Hepatocyte (in vitro differentiated cells): ENCODE measurements around the gene RBM18. TPM values are rescaled to one million over a fixed set of nuclear protein-coding genes. Genes with fewer than 3 reads are reported as not detected.

Source experiments
- DNase-seq: peaks from one replicate; pipeline ENCODE4 v3.0.0-alpha.2; 2016; ENCODE audit warnings: low spot score
- H2AFZ ChIP-seq: fragments of 200-600 bp; sonication (generic); 2 replicates; pipeline ENCODE4 v1.6.0; 2016; ENCODE audit warnings: antibody characterized with exemption, mild to moderate bottlenecking
- H3K27ac ChIP-seq: fragments of 200-600 bp; sonication (generic); 2 replicates; pipeline ENCODE4 v1.5.1; 2016; ENCODE audit warnings: mild to moderate bottlenecking
- H3K27me3 ChIP-seq: fragments of 200-600 bp; sonication (generic); 2 replicates; pipeline ENCODE4 v1.6.1; 2016
- H3K36me3 ChIP-seq: fragments of 200-600 bp; sonication (generic); replicated peaks from 2 replicates; pipeline ENCODE4 v1.5.1; 2016; ENCODE audit warnings: low read depth; ENCODE audit not compliant: insufficient read depth
- H3K4me1 ChIP-seq: fragments of 200-600 bp; sonication (generic); 2 replicates; pipeline ENCODE4 v1.5.1; 2016; ENCODE audit warnings: mild to moderate bottlenecking, moderate library complexity; ENCODE audit not compliant: insufficient read depth
- H3K4me2 ChIP-seq: fragments of 200-600 bp; sonication (generic); 2 replicates; pipeline ENCODE4 v1.6.0; 2016
- H3K4me3 ChIP-seq: fragments of 200-600 bp; sonication (generic); 2 replicates; pipeline ENCODE4 v1.5.1; 2016; ENCODE audit warnings: mild to moderate bottlenecking
- H3K79me2 ChIP-seq: fragments of 200-600 bp; sonication (generic); 2 replicates; pipeline ENCODE4 v1.6.0; 2017; ENCODE audit warnings: mild to moderate bottlenecking
- H3K9me2 ChIP-seq: fragments of 200-600 bp; sonication (generic); replicated peaks from 2 replicates; pipeline ENCODE4 v1.6.0; 2017; ENCODE audit warnings: mild to moderate bottlenecking; ENCODE audit not compliant: insufficient read depth
- H3K9me3 ChIP-seq: fragments of 200-600 bp; sonication (generic); 2 replicates; pipeline ENCODE4 v1.5.1; 2016; ENCODE audit warnings: low read depth, mild to moderate bottlenecking
- H4K20me1 ChIP-seq: fragments of 200-600 bp; sonication (generic); 2 replicates; pipeline ENCODE4 v1.6.0; 2016; ENCODE audit warnings: mild to moderate bottlenecking; ENCODE audit not compliant: insufficient read depth, poor library complexity, severe bottlenecking
- CTCF ChIP-seq: fragments of 200-600 bp; sonication (generic); IDR thresholded peaks from 2 replicates; pipeline ENCODE4 v1.5.1; 2016; ENCODE audit warnings: antibody characterized with exemption, mild to moderate bottlenecking; ENCODE audit not compliant: poor library complexity
- EZH2 ChIP-seq: fragments of 200-600 bp; sonication (generic); IDR thresholded peaks from 2 replicates; pipeline ENCODE4 v1.6.1; 2016; ENCODE audit warnings: antibody characterized with exemption, mild to moderate bottlenecking, borderline replicate concordance
- EZH2phosphoT487 ChIP-seq: fragments of 200-600 bp; sonication (generic); IDR thresholded peaks from one replicate; pipeline ENCODE4 v1.6.1; 2018; ENCODE audit warnings: antibody characterized with exemption, mild to moderate bottlenecking, low read depth, moderate library complexity; ENCODE audit not compliant: unreplicated experiment, severe bottlenecking
- WGBS: methylation state at CpG from one replicate; pipeline ENCODE4 v1.1.6; 2016; ENCODE audit warnings: low lambda C conversion rate; ENCODE audit errors: missing lambda C conversion rate; 5-methylcytosine and 5-hydroxymethylcytosine counted together
- polyA plus RNA-seq: library from polyadenylated mRNA; unstranded; fragments of >200 nt; fragmentation: Nextera tagmentation; extraction: Ambion mirVana; gene quantifications from 2 replicates; pipeline ENCODE4 v1.2.1, GENCODE V29; 2016
- total RNA-seq: library from RNA; depleted of rRNA; stranded (reverse); fragments of >200 nt; gene quantifications from 2 replicates; pipeline ENCODE4 v1.2.3, GENCODE V29; 2014

The RBM18 gene
- total and polyA plus RNA-seq, 2 experiments from 2014 or later = 15.9 to 22.0 TPM

- Histone ChIP-seq H4K20me1 (no peaks in the 10 kb centered on the region), H3K9me2 (no peaks in the 10 kb centered on the region), H3K27me3 (peaks cover 100% of the 10 kb centered on the region), H3K36me3 (no peaks in the 10 kb centered on the region), H3K79me2 (no peaks in the 10 kb centered on the region), H3K9me3 (no peaks in the 10 kb centered on the region), H2AFZ (no peak overlapping the region), H3K27ac (no peak overlapping the region), H3K4me3 (no peak overlapping the region), H3K4me2 (peak overlapping the region; percentile 77), H3K4me1 (peaks cover 26% of the 10 kb centered on the region)
- 48% methylated on average over 11 of the region's 11 CpGs for WGBS
- TF ChIP-seq EZH2 (no peak), EZH2phosphoT487 (no peak), CTCF (no peak)
- DNase-seq = no peak
These were observed 46.3 kb downstream of the RBM18 start for GRCh38 chr9:122218071-122218934.

- peaks cover 100% of the 10 kb centered on the region for H3K27me3 ChIP-seq
- H3K27ac ChIP-seq = no peak overlapping the region
- no peaks in the 10 kb centered on the region for H3K9me3 ChIP-seq
- H2AFZ ChIP-seq = no peak overlapping the region
- no peak overlapping the region for H3K4me3 ChIP-seq
- TF ChIP-seq CTCF (no peak), EZH2 (no peak)
- no peak for DNase-seq
- H3K4me2 ChIP-seq = no peak overlapping the region
- H3K9me2 ChIP-seq = no peaks in the 10 kb centered on the region
- no peaks in the 10 kb centered on the region for H3K36me3 ChIP-seq
- WGBS = 63% methylated on average over 4 of the region's 4 CpGs
- H3K4me1 ChIP-seq = peaks cover 26% of the 10 kb centered on the region
- no peaks in the 10 kb centered on the region for H3K79me2 ChIP-seq
- no peaks in the 10 kb centered on the region for H4K20me1 ChIP-seq
These were observed 47.0 kb downstream of the RBM18 start for GRCh38 chr9:122217640-122218039.

GRCh38 chr9:122216798-122217418, 47.7 kb downstream of the RBM18 start:
- DNase-seq = no peak
- Histone ChIP-seq H3K27me3 (peaks cover 100% of the 10 kb centered on the region), H2AFZ (no peak overlapping the region), H4K20me1 (no peaks in the 10 kb centered on the region), H3K4me3 (no peak overlapping the region), H3K36me3 (no peaks in the 10 kb centered on the region), H3K27ac (no peak overlapping the region), H3K9me2 (no peaks in the 10 kb centered on the region), H3K4me1 (peaks cover 26% of the 10 kb centered on the region), H3K79me2 (no peaks in the 10 kb centered on the region), H3K9me3 (no peaks in the 10 kb centered on the region), H3K4me2 (no peak overlapping the region)
- no peak for TF ChIP-seq CTCF
- peak; percentile 36 for TF ChIP-seq EZH2
- WGBS = 70% methylated on average over 27 of the region's 35 CpGs
